AG08395 (cell line): ENCODE results near the gene CDHR2.

Experiments used
- DNase-seq: peaks from one replicate; pipeline ENCODE4 v3.0.0; 2012; ENCODE audit warnings: mixed read lengths, low spot score

The CDHR2 gene

DNA sequence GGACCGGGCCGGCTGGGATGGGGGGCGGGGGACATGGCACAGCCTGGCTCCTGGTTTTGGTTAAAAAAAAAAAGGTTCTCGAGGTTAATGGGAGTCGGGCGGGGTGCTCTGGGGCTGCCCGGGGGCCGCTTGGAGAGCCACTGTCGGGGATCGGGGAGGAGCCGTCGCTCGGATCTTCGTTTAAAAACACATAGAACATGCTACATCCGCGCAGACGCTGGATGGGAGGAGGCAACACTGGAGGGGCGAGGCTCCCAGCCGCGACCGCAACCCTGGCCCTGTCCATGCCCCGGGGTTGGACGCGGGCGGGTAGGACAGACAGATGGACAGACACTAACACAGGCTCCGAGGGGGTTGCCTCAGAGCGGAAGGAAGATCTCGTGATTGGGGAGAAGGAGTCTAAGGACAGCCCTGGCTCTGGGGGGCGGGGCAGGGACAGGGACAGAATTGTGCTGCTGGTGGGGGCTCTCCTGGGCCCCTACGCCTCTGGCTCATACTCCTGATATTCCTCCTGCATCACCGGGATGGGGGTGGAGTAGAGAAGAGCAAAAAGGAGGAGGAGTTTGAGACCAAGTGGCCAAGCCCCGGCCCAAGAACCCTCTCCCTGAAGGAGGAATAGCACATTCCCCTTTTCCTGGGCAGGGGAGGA is 71.3 kb downstream of the CDHR2 start:
- no peak for DNase-seq

DNA sequence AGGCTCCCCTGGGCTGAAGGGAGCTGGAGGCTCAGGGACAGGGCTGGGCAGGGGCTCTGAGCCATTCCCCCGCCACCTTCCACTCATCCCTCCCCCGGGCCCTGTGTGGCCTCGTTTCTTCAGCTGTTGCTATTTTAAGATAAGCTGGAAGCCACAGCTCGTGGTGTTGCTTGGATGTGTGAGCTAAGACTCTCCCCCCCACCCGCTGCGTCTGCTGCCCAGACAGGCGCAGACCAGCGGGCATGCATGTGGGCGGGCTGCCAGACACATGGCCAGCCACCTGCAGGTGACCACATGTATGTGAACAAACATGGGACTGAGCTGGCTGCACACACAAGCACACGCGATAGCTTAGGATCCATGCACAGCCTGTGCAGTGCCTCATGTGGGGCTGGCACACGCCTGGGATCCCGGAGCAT is 72.5 kb downstream of the CDHR2 start:
- no peak for DNase-seq

DNA sequence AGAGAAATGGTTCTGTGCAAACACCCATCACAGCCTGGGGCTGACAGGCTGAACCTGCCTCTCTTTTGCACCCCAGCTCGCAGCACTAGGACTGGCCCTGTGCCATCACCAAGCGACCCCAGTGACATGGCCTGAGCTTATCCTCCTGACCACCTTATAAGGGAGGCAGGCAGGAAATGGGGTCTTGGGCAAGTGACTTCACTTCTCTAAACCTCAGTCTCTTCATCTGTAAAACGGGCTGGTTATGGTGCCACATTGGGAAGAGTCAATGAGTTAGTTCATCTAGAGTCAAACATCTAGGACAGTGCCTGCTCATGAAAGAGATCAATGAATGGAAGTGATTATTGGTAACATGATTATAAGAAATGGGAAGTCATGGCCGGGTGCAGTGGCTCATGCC is 75.0 kb downstream of the CDHR2 start:
- DNase-seq, result no peak

DNA sequence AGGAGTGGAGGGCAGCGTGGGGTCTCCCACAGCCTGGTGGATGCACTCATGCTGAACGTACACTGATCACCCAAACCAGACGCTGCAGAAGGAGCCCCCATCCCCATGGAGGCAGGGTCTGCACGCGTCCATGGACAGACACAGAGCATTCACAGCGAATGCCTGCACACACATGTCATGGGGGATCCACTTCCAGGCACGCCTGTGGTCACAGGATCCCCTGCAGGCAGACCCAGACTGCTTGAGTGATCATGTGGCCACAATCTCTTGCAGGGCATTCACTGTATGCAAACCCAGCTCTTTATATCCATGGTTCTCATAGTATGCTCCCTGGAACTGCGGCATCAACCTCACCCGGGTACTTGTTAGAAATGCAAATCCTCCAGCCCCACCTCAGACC is 75.8 kb downstream of the CDHR2 start:
- DNase-seq, result no peak

DNA sequence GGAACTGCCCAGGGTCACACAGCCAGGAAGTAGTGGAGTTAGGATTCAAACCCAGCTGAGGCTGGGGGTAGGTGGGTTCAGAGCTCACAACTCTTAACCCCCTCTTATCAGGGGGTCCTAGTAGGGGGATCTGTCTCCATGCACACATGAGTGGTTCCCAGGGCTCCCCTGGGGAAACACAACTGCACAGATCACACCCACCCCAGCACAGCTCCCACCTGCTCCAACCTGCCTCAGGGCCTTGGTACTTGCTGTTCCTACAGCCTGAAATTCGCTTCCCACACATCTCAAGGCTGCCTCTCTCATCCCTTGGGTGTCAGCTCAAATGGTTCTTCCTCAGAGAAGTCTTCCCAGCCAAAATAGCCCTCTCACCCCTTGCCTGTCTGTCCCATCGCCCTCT is 76.4 kb downstream of the CDHR2 start:
- no peak for DNase-seq

DNA sequence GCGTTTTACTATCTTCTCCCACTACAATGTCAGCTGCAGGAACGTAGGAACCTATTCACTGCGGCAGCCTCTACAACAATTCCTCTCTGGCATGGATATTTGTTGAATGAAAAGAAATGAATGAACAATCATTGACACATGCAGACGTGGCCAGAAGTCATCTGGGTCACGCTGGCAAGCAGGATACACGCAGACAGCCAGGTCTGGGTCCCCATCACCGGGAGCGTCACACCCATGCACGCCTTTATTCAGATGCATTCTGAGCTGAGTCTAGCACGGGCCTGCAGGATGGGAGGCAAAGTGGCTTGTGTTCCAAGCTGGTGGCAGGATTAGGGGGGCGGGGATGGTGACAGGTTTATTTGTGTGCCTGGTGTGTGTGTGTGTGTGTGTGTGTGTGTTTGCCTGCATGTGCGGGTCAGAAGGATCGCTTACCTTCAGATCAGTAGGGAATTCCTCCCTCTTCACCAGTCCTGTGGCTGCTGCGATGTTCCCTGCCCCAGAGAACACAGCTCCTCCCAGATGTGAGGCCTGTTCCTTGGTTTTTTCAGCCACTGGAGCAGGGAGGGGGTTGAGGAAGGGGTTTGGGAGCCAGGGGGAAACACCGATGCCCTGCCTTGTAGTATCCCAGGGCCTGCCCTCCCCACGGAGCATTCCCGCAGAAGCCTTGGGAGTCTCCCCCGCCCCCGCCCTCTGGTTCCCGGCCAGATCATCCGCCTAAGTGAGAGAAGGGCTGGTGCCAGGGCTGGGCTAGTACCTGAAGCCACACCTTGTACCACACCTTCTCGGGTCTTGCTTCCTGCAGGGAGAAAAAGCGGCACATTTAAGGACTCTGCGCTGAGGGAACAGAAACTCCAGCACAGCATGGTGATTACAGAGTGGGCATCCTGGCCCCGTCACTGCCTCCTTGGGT is 77.1 kb downstream of the CDHR2 start:
- no peak for DNase-seq

DNA sequence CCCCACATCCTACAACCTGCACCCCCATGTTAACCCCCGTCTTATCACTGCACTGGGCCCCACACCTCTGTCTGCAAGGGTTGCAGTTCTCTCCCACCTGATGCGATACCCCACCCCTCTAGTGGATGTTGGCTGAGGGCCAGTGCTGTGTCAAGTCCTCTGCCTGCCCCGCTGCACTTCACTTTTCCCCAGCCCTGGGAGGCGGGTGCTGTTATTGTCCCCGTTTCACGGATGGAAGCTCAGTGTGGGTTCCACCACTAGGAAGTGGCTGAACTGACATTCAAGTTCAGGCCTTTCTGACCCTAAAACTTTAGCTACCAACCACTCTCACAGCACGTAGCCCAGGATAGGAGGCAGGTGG is 77.7 kb downstream of the CDHR2 start:
- DNase-seq, result no peak

DNA sequence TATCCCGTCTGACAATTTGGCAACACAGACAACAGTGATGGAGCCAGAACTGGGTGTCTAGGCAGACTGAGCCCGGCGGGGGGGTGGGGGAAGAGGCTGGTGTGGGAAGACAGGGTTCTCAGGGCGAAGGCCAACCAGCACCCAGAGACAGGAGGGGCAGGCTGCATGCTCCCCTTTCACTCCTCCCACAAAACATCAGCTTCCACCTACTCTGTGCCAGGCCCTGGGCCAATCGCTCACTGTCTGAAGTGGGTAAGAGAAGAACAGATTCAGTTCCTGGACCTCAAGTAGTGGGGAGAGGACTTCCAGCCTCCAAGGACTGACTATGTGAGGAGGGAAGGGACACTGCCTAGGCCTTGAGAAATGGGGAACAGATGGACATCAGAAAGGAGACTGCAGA is 78.4 kb downstream of the CDHR2 start:
- DNase-seq, result no peak

DNA sequence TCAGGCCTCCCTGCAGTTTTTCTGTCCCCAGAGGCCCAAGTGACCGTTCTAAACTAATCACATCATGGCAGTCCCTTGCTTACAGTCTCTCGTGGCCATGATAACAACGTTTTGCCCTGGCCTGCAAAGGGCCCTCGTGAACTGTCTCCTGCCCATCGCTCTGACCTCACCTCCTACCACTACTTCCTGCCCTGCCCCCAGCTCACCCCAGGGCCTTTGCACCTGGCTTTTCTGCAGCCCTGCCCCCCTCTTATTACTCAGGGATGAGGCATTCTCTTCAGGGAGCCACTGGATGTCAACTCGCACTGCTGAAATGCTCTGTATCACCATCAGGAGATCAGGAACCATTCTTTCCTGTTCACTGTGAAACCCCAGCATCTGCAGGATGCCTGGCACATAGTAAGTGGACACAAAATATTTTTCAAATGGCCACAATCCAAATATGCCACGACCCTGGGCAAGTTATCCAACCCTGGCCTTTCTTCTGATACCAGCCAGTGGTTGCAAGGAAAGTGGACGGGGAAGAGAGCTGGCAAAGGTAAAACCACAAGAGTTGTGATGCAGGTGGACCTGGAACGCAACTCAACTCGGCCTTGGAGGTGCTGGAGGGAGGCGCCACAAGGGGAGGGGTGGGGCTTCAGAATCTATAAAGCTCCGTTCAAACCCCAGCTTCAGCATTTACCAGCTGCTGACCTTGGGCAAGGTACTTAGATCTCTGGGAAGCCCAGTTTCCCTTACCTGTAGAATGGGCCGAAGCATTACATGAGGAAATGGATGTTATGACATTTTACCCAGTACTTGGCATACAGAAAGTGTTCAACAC is 79.5 kb downstream of the CDHR2 start:
- DNase-seq, result no peak

DNA sequence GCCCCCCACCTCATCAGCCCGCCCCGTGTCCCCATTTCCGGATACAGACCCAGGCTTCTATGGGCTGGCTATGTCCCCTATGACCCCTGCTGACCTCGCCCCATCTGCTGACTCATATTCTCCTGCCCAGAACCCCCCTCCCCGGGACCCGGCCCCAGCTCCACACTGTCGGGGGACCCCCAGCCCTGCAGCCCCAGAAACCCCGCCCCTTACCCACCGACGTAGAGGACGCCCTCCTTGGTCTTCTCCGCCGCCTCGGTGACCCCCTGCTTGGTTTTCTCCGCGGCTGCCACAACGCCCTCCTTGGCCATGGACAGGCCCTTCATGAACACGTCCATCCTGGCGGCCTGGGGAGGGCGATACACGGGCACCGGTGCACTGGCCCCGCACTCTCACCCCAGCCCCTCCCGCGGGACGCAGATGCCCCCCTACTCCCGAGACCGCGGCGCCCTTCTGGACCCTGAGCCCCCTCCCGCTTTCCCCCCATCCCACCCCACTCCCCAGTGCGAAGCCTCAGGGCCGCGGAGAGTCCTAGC is 80.2 kb downstream of the CDHR2 start:
- DNase-seq, result no peak

DNA sequence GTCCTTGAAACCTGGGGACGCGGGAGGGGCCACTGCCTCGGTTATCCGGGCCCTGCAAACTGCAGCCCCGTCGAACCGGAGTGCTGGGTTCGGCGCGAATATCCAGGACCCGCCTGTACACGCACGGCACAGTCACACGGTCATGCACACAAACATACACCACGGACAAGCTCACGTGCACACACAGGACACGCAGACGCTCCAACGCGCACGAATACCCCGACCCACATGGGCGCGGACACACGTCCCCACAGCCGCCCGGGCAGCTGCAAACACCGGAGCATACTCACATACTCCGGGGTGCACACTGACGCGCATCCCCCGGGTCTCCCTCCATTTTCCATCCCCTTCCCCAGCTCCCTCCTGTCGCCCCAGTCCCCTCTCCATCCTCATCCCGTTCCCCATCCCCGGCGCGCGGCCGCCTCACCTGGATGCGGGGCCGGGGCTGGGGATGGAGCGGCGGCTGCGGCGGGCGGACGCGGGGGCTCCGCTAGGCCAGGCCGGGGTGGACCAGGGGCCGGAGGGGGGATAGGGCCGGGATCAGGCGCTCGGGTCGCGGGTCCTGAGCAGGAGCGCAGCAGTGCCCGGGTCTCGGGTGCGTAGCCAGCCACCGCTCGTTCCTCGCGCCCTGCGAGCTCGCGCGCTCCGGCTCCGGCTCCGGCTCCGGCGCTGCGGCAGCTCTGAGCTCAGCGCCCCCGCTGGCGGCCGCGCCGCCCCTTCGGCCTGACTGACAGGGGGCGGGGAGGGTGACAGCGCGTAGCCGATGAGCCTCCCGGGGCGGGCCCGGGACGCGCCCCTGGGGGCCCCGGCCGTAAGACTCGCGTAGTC is 80.9 kb downstream of the CDHR2 start, which contains the start of the genes EIF4E1B and SNCB:
EIF4E1B (plus strand) TSS at position 823 of the 828 bp plus-strand sequence. CDS start 12,113 bp downstream, outside the sequence.
SNCB (minus strand) TSS at position 682 of the 828 bp plus-strand sequence. CDS start 880 bp downstream, outside the sequence.
- DNase-seq, result peak; percentile 62

DNA sequence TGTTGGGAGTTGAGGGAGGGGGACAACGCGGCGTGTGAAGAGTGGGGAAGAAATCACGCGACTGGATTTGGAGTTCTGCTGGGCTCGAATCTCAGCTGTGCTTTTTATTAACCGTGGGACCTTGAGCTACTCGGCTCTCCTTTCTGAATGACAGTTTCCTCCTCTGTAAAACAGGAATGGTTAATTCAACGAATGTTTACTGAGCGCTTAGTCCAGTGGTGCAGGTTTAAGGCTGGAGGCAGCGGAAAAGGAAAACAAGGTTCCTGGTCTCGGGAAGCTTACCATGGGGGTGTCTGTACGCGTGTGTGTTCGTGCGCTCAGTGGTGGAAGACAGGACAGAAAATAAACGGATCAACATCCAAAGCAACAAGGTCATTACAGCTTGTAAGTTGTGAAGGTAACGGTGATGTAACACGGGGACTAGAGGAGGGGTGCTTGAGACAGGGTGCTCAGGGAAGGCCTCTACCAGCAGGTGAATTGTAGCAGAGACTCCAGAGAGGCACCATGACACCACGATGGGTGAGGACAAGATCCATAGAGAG is 81.6 kb downstream of the CDHR2 start:
- DNase-seq, result no peak

DNA sequence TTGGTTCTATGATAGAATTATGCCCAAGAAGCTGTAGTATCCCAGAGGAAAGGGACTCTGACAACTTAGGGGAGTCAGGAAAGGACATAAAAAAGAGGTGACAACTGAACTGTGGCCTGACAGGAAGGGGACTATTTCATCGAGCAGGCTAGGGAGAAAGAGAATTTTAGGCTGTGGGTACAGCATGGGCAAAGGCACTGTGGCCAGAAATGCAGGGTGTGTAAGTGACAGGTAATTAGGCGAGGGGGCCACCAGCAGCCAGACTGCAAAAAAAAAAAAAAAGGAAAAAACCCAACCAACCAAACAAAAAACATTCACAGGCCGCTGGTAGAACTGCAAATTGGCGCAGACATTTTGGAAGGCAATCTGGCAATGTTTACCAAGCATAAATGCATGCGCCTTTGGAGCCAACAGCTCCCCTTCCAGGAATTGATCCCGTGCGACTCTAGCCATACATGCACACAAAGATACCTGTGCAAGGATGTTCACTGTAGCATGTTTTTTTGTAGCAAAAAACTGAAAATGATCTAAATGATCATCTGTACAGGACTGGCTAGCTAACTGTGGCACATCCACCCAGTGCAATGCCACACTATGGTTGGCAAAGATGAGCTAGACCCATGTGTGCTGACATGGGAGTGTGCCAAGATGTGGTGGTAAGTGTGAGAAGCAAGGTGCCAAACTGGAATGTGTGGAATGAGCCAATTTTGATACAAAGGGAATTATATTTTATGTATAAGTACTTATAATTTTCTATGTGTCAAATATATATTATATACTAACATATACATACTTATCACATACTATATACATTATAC is 82.5 kb downstream of the CDHR2 start:
- no peak for DNase-seq

DNA sequence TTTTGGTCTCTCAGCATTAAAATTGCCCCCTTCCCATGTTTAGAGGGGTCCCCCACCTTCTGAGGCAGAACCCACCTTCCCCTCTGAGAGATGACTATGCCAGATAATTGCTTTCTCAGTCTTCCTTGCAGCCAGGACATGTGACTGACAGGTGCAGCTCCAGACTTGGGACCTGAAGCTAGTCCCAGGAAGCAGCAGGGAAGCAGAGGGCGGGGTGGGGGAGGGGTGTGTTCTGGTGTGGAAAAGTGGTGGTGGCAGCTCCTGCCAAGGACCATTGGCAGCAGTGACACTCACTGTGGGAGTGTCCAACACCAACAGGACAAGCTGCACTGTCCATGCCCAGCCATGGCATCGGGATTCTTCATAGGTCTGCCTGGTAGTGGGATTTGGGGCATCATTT is 83.6 kb downstream of the CDHR2 start:
- no peak for DNase-seq

DNA sequence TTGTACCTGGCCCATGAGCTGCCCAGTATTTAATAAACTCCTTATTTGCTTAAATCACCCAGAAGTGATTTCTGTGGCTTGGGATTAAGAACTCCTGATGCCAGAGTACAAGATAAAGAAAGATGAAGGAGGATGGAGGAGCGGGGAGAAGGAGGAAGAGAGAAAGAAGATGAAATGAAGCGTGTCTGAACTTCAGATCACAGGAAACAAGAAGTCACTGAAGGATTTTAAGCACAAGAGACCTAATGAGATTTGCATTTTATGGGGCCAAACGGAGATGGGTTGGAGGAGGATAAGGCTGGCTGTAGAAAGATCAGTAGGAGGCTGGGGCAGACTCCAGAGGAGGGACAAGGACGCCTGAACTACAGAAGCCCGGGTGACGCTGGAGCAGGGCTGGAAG is 84.5 kb downstream of the CDHR2 start:
- DNase-seq, result no peak

DNA sequence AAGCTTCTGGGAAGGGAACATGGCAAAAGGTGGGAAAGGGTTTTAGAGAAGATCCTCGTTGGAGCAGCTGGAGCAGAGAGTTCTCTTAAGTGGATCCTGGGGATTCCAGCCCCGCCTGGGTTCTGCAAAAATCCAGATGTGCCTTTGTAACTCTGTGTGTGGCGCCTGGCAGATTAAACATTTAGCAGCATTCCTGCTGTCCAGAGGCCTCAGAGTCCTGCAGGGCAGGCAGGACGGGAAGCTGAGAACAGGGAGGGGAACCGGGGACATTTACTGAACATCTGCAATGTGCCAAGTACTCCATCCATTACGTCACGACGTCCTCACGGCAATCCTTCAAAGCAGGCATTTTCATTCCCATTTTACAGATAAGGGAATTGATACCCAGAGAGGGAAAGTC is 87.3 kb downstream of the CDHR2 start:
- peak; percentile 20 for DNase-seq

DNA sequence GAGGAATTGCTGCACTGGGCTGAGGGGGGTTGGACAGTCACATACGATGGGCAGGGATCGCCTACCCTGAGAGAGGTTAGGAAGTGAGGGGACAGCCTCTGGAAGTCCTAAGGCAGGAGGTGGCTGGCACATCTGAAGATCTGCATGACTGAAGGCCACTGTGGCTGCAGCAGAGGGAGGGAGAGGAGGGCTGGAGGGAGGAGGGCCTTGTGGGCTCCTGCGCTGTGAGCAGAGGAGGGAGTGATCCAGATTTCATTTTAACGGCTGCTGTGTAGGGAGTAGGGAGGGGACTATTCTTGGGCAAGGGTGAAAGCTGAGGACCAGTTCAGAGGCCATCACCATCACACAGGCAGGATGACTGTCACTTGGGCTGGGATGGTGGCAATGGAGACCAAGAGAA is 88.4 kb downstream of the CDHR2 start:
- DNase-seq, result no peak

DNA sequence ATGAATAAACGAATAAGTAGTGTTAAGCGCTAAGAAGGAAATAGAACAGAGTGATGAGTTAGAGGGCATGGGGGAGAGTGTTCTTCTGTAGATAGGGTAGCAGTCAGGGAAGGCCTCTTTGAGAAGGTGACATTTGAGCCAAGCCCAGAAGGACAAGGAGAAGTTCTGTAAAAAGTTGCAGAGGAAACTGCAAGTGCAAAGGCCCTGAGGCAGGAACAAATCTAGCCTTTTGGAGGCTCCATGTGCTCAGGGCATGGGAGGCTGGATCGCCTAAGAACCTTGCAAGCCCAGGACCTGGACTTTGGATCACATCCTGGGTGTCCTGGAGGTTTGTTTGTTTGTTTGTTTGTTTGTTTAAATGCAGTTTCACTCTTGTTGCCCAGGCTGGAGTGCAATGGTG is 89.3 kb downstream of the CDHR2 start:
- no peak for DNase-seq

DNA sequence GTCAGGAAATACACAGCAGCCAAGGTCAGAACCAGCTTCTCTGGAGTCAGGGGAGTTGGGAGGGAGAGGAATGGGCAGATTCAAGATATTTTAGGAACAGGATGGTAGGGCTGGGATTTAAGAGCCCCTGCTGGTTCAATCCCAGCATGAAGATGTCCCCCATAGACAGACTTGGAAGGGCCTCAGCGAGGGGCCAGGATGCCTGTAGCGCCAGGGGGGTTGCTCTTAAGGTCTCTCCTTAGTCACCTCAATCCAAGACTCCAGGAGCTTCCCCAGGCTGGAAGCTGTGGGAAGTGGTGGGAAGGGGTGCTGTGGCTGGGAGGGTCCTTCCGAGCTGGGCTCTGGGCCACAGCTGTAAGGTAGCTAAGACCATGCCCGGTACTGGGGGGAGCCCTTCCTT is 90.1 kb downstream of the CDHR2 start:
- DNase-seq, result no peak

DNA sequence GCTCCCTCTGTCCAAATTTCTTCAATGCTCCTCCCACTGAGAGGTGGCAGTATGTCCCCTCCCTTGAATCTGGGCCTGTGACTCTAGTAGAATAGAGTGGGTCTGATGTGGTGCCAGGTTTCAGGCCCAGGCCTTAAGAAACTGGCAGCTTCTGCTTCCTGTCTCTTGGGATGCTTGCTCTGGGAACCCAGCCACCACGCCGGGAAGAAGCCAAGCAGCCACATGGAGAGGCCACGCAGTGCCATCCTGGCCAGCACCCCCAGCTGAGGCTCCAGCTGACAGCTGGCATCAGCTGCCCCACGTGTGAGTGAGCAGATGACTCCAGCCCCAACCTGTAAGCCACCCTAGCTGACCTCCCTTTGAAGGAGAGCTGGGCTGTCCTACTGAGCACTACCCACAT is 90.8 kb downstream of the CDHR2 start:
- peak; percentile 61 for DNase-seq
